Non-pigmented ciliary epithelial cell (primary cell): ENCODE measurements around the gene APLP2.
"Not testable (repeated sequence)": the region's sequence is repeated elsewhere in the genome, so short reads cannot be mapped to it uniquely, and the experiment has no call there.

Source experiments
- DNase-seq: peaks from one replicate; pipeline ENCODE4 v3.0.0-alpha.2; 2010; ENCODE audit warnings: low read depth

Gene APLP2

GRCh38 chr11:130172001-130172400 is 102.3 kb downstream of the APLP2 start:
- DNase-seq, result not testable (repeated sequence)

DNA sequence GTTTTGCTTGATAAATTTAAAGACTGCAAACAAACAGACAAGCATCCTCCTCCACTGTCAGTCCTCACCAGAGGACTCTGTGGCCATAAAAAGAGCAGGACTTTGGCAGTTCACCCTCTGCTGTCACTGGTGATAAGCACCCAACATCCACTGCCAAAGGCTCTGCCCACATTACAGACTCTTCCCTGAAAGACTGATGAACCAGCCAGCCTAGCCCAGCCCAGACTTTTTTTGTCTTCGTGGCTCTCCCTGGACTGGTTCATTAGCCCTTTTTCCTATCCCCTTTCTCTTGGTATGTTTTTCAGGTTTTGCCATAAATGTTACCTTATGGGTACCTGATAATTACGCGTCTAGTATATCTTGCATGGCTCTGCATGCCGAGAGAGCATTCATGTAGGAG is 104.9 kb downstream of the APLP2 start:
- no peak for DNase-seq

- DNase-seq, result no peak
Measured at GRCh38 chr11:130175898-130176297, 106.2 kb downstream of the APLP2 start.

DNA sequence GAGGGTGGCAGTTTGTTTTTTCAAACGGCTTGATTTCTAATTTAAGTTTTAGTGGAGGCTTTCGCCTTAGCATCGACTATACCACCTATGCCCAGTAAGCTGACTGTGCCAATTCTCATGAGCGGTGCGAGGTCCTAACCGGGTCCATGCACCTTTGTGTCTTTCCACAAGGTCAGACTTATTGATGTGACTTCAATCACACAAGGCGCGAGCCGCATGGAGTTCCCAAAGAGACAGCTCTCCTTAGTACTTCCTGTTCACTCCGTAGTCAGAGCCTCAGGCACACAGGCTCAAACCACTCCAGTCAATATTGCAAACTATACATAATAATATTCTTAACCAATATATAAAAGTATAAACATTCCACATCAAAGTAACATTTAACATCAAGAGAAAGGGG is 108.1 kb downstream of the APLP2 start:
- DNase-seq, result no peak

- DNase-seq, result no peak
Measured at GRCh38 chr11:130178441-130179339, 109.0 kb downstream of the APLP2 start.

DNA sequence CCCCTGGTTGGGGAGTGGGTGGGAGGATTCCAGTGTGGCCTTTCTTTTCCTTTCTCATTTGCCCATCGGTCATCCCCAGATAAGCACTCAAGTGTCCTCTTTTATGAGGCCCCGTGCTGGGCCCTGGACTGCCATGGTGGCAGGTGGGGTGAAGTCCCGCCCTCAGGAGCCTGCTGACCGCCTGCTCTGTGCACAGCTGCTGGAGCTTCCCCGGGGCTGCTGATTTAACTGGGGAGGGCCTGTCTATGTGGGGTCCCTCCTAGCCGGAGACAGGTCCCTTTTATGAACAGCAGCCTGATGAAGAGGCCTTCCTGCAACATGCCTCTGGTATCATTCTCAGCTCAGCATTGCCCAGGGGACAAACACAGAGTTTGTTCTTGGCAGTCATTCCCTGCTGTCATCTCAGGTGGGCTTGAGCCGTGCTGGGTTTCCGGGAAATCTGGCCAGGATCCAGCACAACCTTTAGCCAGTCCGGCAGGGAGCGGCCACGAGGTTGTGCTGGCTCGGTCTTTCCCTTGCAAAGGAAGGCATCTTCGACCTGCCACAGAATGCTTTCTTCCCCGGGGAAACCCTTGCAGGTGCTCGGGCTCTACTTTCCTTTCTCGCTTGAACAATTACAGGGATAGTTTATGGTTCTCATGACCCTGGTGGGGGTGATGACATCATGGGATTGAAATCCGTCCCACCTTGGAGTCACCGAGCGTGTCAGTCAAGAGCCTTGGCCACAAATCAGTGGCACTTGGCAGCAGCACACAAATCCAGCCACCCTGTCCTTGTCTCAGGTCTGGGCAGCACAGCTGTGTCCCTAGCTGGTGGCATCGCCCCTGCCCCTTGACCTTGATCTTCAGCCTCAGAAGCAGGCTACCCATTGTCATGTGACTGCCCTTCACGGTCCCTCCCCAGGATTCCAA is 110.0 kb downstream of the APLP2 start:
- no peak for DNase-seq

GRCh38 chr11:130180491-130180890 is 110.8 kb downstream of the APLP2 start:
- no peak for DNase-seq

- DNase-seq, result no peak
Measured at GRCh38 chr11:130180896-130181294, 111.2 kb downstream of the APLP2 start.

DNA sequence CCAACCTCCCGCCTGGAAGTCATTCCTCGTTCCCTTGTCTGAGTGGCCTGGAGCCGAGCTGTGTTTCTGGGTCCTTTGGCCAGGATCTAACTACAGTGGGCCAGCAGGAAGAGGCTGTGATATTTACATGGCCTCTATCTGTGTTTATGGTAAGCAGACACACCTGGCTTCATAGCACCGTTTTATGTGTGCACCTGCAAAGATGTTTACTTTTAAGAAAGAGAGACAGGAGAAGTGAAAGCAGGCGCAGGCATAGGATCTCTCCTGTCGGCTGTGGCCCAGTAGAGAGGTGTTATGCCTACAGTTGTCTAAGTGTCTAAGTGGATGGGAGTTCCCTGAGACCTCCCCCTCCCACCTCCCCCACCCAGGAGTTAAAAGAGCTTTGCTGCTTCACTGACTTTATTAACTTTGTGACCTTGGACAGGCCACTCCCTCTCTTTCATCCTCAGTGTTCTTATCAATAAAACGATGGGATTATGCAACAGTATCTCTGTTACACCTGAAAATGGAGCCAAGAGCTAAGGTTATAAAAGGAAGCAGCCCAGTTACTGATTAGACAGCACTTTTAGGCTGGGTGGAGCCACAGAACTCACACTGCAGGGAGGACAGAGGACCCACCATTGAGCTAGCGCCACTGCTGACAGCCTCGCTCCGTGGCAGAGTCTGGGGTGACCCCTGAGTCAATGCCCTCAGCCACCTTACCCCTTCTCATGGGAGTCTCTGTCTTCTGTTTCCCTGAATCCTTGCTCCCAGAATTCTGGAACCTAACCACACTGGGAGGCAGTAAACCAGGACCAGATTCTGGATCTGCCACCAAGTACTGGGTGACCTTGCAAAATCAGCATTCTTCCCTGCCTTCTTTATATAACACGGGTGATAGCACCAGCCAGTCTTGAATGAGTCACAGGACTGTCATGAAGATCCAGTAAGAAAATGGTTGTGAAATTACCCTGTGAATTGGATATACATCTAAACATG is 111.9 kb downstream of the APLP2 start:
- no peak for DNase-seq

DNA sequence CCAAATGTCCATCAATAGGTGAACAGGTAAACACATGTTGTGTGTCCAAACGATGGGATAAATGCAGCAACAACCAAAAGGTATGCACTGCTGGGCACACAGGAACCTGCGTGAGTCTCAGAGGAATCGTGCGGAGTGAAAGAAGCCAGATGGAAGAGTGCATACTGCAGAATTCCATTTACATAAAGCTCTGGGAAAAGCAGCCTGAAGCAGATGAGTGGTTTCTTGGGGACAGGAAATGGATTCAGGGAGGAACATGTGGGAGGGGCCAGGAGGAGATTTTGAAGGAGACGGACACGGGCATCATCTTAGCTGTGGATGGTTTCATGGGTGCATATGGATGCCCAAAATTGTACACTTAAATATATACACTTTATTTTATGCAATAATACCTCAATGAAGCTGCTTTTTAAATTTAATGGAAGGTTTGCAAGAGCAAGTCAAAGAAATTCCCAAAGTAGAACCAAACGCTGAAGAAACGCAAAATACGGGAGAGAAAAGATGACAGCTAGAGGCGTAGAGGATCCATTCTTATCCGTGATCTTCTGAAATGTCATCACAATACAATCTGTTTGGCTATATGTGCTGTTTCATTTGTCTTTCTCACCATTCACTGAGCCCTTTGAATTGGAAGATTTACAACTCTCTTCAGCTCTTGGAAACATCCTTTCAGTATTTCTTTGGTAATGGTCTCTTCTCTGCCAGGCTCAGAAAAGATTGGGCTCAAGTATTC is 114.3 kb downstream of the APLP2 start:
- DNase-seq, result no peak

DNA sequence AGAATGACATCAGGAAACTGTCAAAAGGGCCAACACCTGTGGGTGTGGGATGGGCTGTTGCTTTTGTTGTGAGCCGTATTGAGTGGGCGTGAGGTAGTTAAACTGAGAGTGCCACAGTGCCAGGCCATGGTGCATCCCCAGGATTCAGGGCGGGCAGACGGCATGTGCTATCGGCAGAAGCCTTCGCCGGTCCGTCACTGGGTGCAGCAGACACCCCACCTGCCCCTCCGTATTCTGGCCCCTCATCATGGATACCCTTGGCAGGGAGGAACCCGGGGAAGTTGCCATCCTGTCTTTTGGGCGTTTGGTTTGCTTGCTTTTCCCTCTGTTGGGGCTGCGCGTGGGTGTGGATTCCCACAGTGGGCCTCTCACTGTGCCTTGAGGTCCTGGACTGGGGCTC is 117.4 kb downstream of the APLP2 start:
- DNase-seq, result no peak

DNA sequence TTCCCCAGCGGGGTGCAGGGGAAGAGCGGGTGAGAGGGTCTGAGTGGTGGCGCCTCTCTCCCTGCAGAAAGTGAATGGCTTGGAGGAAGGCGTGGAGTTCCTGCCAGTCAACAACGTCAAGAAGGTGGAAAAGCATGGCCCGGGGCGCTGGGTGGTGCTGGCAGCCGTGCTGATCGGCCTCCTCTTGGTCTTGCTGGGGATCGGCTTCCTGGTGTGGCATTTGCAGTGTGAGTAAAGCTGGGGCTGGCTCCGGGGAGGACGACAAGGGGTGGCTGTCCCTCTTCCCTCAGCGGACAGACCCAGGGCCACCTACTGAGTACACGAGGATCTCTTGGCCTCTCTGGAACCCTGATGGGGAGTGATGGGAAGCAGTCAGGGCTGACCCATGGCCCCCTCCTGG is 118.4 kb downstream of the APLP2 start:
- DNase-seq, result no peak

GRCh38 chr11:130188585-130189347 is 119.1 kb downstream of the APLP2 start:
- DNase-seq, result no peak

GRCh38 chr11:130189492-130190210 is 120.0 kb downstream of the APLP2 start:
- DNase-seq, result no peak

- DNase-seq, result no peak
Measured at GRCh38 chr11:130190371-130190881, 120.7 kb downstream of the APLP2 start.

- no peak for DNase-seq
Measured at GRCh38 chr11:130191896-130192295, 122.2 kb downstream of the APLP2 start.

GRCh38 chr11:130192845-130193267 is 123.2 kb downstream of the APLP2 start:
- no peak for DNase-seq

GRCh38 chr11:130193551-130193950 is 123.9 kb downstream of the APLP2 start:
- DNase-seq, result not testable (repeated sequence)
